H9 (cell line): Measurements from ENCODE around the gene PGAP6. TPM values are rescaled to one million over a fixed set of nuclear protein-coding genes. Genes with fewer than 3 reads are reported as not detected.

Experiments used
- DNase-seq: peaks from one replicate; pipeline ENCODE4 v3.0.0-alpha.2; 2017
- H2AFZ ChIP-seq: one replicate; pipeline ENCODE4 v1.6.1; 2013; ENCODE audit warnings: mild to moderate bottlenecking, low read length, control low read depth, moderate library complexity
- H2AK5ac ChIP-seq: 2 replicates; pipeline ENCODE4 v1.6.1; 2013; ENCODE audit warnings: low read length, control low read depth, mixed read lengths; ENCODE audit not compliant: insufficient read length
- H2BK120ac ChIP-seq: one replicate; pipeline ENCODE4 v1.6.1; 2013; ENCODE audit warnings: low read depth, mild to moderate bottlenecking, low read length, control low read depth, inconsistent platforms; ENCODE audit not compliant: poor library complexity, severe bottlenecking
- H2BK12ac ChIP-seq: 2 replicates; pipeline ENCODE4 v1.6.1; 2013; ENCODE audit warnings: low read length, control low read depth, mixed read lengths, low read depth; ENCODE audit not compliant: insufficient read length
- H2BK15ac ChIP-seq: 2 replicates; pipeline ENCODE4 v1.6.1; 2013; ENCODE audit warnings: low read depth, low read length, control low read depth
- H2BK20ac ChIP-seq: one replicate; pipeline ENCODE4 v1.6.1; 2013; ENCODE audit warnings: low read depth, mild to moderate bottlenecking, low read length, control low read depth, inconsistent platforms; ENCODE audit not compliant: poor library complexity, severe bottlenecking
- H2BK5ac ChIP-seq: 2 replicates; pipeline ENCODE4 v1.6.1; 2013; ENCODE audit warnings: low read length, control low read depth, mixed read lengths; ENCODE audit not compliant: insufficient read length
- H3K14ac ChIP-seq: 2 replicates; pipeline ENCODE4 v1.6.1; 2013; ENCODE audit warnings: low read length, control low read depth; ENCODE audit not compliant: insufficient read depth
- H3K18ac ChIP-seq: 2 replicates; pipeline ENCODE4 v1.6.1; 2013; ENCODE audit warnings: low read depth, mild to moderate bottlenecking, mixed read lengths, low read length, control low read depth; ENCODE audit not compliant: insufficient read length
- H3K23ac ChIP-seq: 2 replicates; pipeline ENCODE4 v1.6.1; 2013; ENCODE audit warnings: low read length, control low read depth, mixed read lengths, low read depth; ENCODE audit not compliant: insufficient read length
- H3K23me2 ChIP-seq: 2 replicates; pipeline ENCODE4 v1.6.1; 2013; ENCODE audit warnings: low read depth, mild to moderate bottlenecking, mixed read lengths, low read length, control low read depth; ENCODE audit not compliant: insufficient read length, poor library complexity, severe bottlenecking
- H3K27ac ChIP-seq: 2 replicates; pipeline ENCODE4 v1.5.1; 2013; ENCODE audit warnings: low read length, control low read depth, mixed read lengths, low read depth; ENCODE audit not compliant: insufficient read length
- H3K27me3 ChIP-seq: 2 replicates; pipeline ENCODE4 v1.6.1; 2013; ENCODE audit warnings: low read length, control low read depth, inconsistent platforms; ENCODE audit not compliant: insufficient read depth
- H3K4ac ChIP-seq: 2 replicates; pipeline ENCODE4 v1.6.1; 2013; ENCODE audit warnings: low read depth, mild to moderate bottlenecking, control low read depth, inconsistent platforms, low read length, moderate library complexity
- H3K4me1 ChIP-seq: 2 replicates; pipeline ENCODE4 v1.6.1; 2013; ENCODE audit warnings: low read length, control low read depth, inconsistent platforms; ENCODE audit not compliant: insufficient read depth
- H3K4me2 ChIP-seq: 2 replicates; pipeline ENCODE4 v1.6.1; 2013; ENCODE audit warnings: low read length, control low read depth, mixed read lengths; ENCODE audit not compliant: insufficient read length, insufficient read depth
- H3K56ac ChIP-seq: 2 replicates; pipeline ENCODE4 v1.6.1; 2013; ENCODE audit warnings: low read depth, mild to moderate bottlenecking, mixed read lengths, low read length, control low read depth; ENCODE audit not compliant: insufficient read length
- H3K79me1 ChIP-seq: 2 replicates; pipeline ENCODE4 v1.6.1; 2013; ENCODE audit warnings: low read depth, mild to moderate bottlenecking, moderate library complexity, low read length, control low read depth, inconsistent platforms; ENCODE audit not compliant: insufficient read depth, poor library complexity, severe bottlenecking
- H3K79me2 ChIP-seq: 2 replicates; pipeline ENCODE4 v1.6.1; 2013; ENCODE audit warnings: low read length, control low read depth, inconsistent platforms; ENCODE audit not compliant: insufficient read depth
- H3K9ac ChIP-seq: 2 replicates; pipeline ENCODE4 v1.6.1; 2013; ENCODE audit warnings: low read length, control low read depth, mixed read lengths; ENCODE audit not compliant: insufficient read length; ENCODE audit errors: extremely low read depth
- H3K9me3 ChIP-seq: one replicate; pipeline ENCODE4 v1.6.1; 2013; ENCODE audit warnings: low read depth, low read length, inconsistent platforms; ENCODE audit not compliant: control insufficient read depth
- H3T11ph ChIP-seq: one replicate; pipeline ENCODE4 v1.6.1; 2013; ENCODE audit warnings: mild to moderate bottlenecking, low read length, control low read depth, inconsistent platforms
- H4K20me1 ChIP-seq: one replicate; pipeline ENCODE4 v1.6.1; 2013; ENCODE audit not compliant: control insufficient read depth, insufficient read length, insufficient read depth
- H4K5ac ChIP-seq: 2 replicates; pipeline ENCODE4 v1.6.1; 2013; ENCODE audit warnings: low read depth, mild to moderate bottlenecking, mixed read lengths, low read length, control low read depth; ENCODE audit not compliant: insufficient read length
- H4K8ac ChIP-seq: replicated peaks from 2 replicates; pipeline ENCODE4 v1.6.1; 2013; ENCODE audit warnings: low read length, control low read depth, mixed read lengths, low read depth; ENCODE audit not compliant: insufficient read length
- H4K91ac ChIP-seq: 2 replicates; pipeline ENCODE4 v1.6.1; 2013; ENCODE audit warnings: low read depth, mild to moderate bottlenecking, moderate library complexity, mixed read lengths, low read length, control low read depth; ENCODE audit not compliant: insufficient read length
- H3K27ac Mint-ChIP-seq, 3 experiments: 2 replicates in 2 of 3; 3 replicates in 1 of 3; pipeline ENCODE4 v1.8.0; 2020 to 2021; ENCODE audit warnings: mixed read lengths in 3 of 3, mild to moderate bottlenecking in 1 of 3, moderate library complexity in 1 of 3
- H3K27me3 Mint-ChIP-seq: 2 replicates; pipeline ENCODE4 v1.8.0; 2021; ENCODE audit warnings: low read depth, mild to moderate bottlenecking, moderate library complexity, mixed read lengths
- H3K36me3 Mint-ChIP-seq, 3 experiments: 2 replicates in 2 of 3; 3 replicates in 1 of 3; pipeline ENCODE4 v1.8.0; 2020 to 2021; ENCODE audit warnings: low read depth in 3 of 3, mixed read lengths in 3 of 3; ENCODE audit not compliant: insufficient read depth in 1 of 3
- H3K4me1 Mint-ChIP-seq, 2 experiments: 2 replicates each; pipeline ENCODE4 v1.8.0; 2020; ENCODE audit warnings: mixed read lengths in 2 of 2
- H3K4me3 Mint-ChIP-seq, 2 experiments: 2 replicates in 1 of 2; 3 replicates in 1 of 2; pipeline ENCODE4 v1.8.0; 2020 to 2021; ENCODE audit warnings: mild to moderate bottlenecking in 2 of 2, mixed read lengths in 2 of 2, moderate library complexity in 1 of 2
- H3K9me3 Mint-ChIP-seq, 2 experiments: 2 replicates in 1 of 2; 3 replicates in 1 of 2; pipeline ENCODE4 v1.8.0; 2020; ENCODE audit warnings: mild to moderate bottlenecking in 2 of 2, mixed read lengths in 2 of 2, moderate library complexity in 1 of 2
- CTCF ChIP-seq: fragments of 200-600 bp; sonication (generic); conservative IDR thresholded peaks from 3 replicates; pipeline ENCODE4 v1.8.0; 2021; ENCODE audit warnings: antibody characterized with exemption, mild to moderate bottlenecking
- WGBS: extraction: QIAGEN DNeasy Blood & Tissue Kit; methylation state at CpG from one replicate; pipeline ENCODE4 v1.1.7; 2013; ENCODE audit warnings: missing lambda C conversion rate, low lambda C conversion rate, mixed read lengths; ENCODE audit not compliant: insufficient read length; ENCODE audit errors: extremely low coverage; 5-methylcytosine and 5-hydroxymethylcytosine counted together
- total RNA-seq: library from RNA; stranded (reverse); gene quantifications from 2 replicates; pipeline ENCODE4 v1.2.1, GENCODE V29; 2021

PGAP6 gene
- total RNA-seq, 1 experiment from 2014 or later, result 111 TPM

- no peak overlapping the region for H2BK12ac ChIP-seq
- H3K18ac ChIP-seq, result no peak overlapping the region
- H2BK15ac ChIP-seq, result no peak overlapping the region
- Mint-ChIP-seq H3K27ac (peak overlapping the region in 1 of 3 experiments; percentile 46; a peak in 1 of 7 replicates), H3K36me3 (peaks cover 0 to 11% (median 5%) of the 10 kb centered on the region in 3 experiments; a peak in 6 of 7 replicates), H3K9me3 (no peaks in the 10 kb centered on the region), H3K27me3 (no peaks in the 10 kb centered on the region), H3K4me1 (peaks cover 34 to 36% of the 10 kb centered on the region in 2 experiments), H3K4me3 (no peak overlapping the region)
- H2AK5ac ChIP-seq, result no peak overlapping the region
- peaks cover 5% of the 10 kb centered on the region; the same call in 1 of the 2 replicates for H3K79me2 ChIP-seq
- H4K91ac ChIP-seq, result no peak overlapping the region
- H2BK5ac ChIP-seq, result no peak overlapping the region
- TF ChIP-seq CTCF, result no peak
- no peak overlapping the region for H2BK20ac ChIP-seq
- H3K23me2 ChIP-seq, result no peaks in the 10 kb centered on the region
- no peaks in the 10 kb centered on the region; the same call in 1 of the 2 replicates for H3K4me1 ChIP-seq
- no peak overlapping the region for H2BK120ac ChIP-seq
- H3K9me3 ChIP-seq, result no peaks in the 10 kb centered on the region
- DNase-seq, result no peak
- H3K14ac ChIP-seq, result no peak overlapping the region
- H3K4ac ChIP-seq, result no peak overlapping the region
- H3T11ph ChIP-seq, result no peak overlapping the region
- no peak overlapping the region for H3K27ac ChIP-seq
- H3K23ac ChIP-seq, result no peak overlapping the region
- H3K56ac ChIP-seq, result no peak overlapping the region
- peaks cover 10% of the 10 kb centered on the region for H3K79me1 ChIP-seq
- H4K8ac ChIP-seq, result no peak overlapping the region
- H3K27me3 ChIP-seq, result no peaks in the 10 kb centered on the region
- H4K20me1 ChIP-seq, result no peaks in the 10 kb centered on the region
- no peak overlapping the region for H2AFZ ChIP-seq
- H4K5ac ChIP-seq, result no peak overlapping the region
- no CpG with 5 or more reads among the region's 9 CpGs for WGBS
- no peak overlapping the region for H3K4me2 ChIP-seq
- no peak overlapping the region for H3K9ac ChIP-seq
Measured at GRCh38 chr16:321532-321931, 60.2 kb downstream of the PGAP6 start.

Other genes with a start within 250 kb of the PGAP6 start
- gene NPRL3, start 243.3 kb downstream of the PGAP6 start, total RNA-seq, result 36.9 and 37.1 TPM in 2 replicates
- gene HBZ, start 229.3 kb downstream of the PGAP6 start, total RNA-seq, result not detected in 2 replicates
- not detected in 2 replicates for gene HBM, start 216.0 kb downstream of the PGAP6 start, total RNA-seq
- gene HBA2, start 209.1 kb downstream of the PGAP6 start, total RNA-seq, result 4.3 TPM in 1 of 2 replicates, not detected in the other
- 2.0 and 7.2 TPM in 2 replicates for gene HBA1, start 205.3 kb downstream of the PGAP6 start, total RNA-seq
- 3.5 and 4.4 TPM in 2 replicates for gene HBQ1, start 201.5 kb downstream of the PGAP6 start, total RNA-seq
- 128 and 137 TPM in 2 replicates for gene LUC7L, start 152.5 kb downstream of the PGAP6 start, total RNA-seq
- 94.9 and 98.8 TPM in 2 replicates for gene FAM234A, start 147.2 kb downstream of the PGAP6 start, total RNA-seq
- 2.9 and 3.4 TPM in 2 replicates for gene RGS11, start 106.0 kb downstream of the PGAP6 start, total RNA-seq
- gene ARHGDIG, start 101.4 kb downstream of the PGAP6 start, total RNA-seq, result 4.2 and 5.9 TPM in 2 replicates
- 1.1 and 1.4 TPM in 2 replicates for gene PDIA2, start 98.8 kb downstream of the PGAP6 start, total RNA-seq
- 50.9 and 52.5 TPM in 2 replicates for gene AXIN1, start 29.3 kb downstream of the PGAP6 start, total RNA-seq
- 154 TPM in 2 replicates for gene MRPL28, start 11.4 kb downstream of the PGAP6 start, total RNA-seq
- gene NME4, start 15.2 kb upstream of the PGAP6 start, total RNA-seq, result 319 and 320 TPM in 2 replicates
- 38.8 and 39.3 TPM in 2 replicates for gene DECR2, start 19.9 kb upstream of the PGAP6 start, total RNA-seq
- 37.1 TPM in 2 replicates for gene RAB11FIP3, start 43.7 kb upstream of the PGAP6 start, total RNA-seq
- gene CAPN15, start 145.7 kb upstream of the PGAP6 start, total RNA-seq, result 71.2 and 76.4 TPM in 2 replicates
- 0.33 and 0.50 TPM in 2 replicates for gene PRR35, start 178.4 kb upstream of the PGAP6 start, total RNA-seq
- gene NHLRC4, start 185.0 kb upstream of the PGAP6 start, total RNA-seq, result 0.26 and 0.42 TPM in 2 replicates
- gene PIGQ, start 188.0 kb upstream of the PGAP6 start, total RNA-seq, result 58.0 and 65.5 TPM in 2 replicates
- 19.1 and 20.4 TPM in 2 replicates for gene RAB40C, start 208.1 kb upstream of the PGAP6 start, total RNA-seq
- gene WFIKKN1, start 249.0 kb upstream of the PGAP6 start, total RNA-seq, result 8.3 and 8.7 TPM in 2 replicates